Trophoblast cell (in vitro differentiated cells and primary cell): ENCODE measurements around the gene RPA1. TPM values are rescaled to one million over a fixed set of nuclear protein-coding genes. Genes with fewer than 3 reads are reported as not detected.

Experiments
- DNase-seq, 2 donors: peaks; one replicate each; pipeline ENCODE4 v3.0.0-alpha.2; 2016
- H2AFZ ChIP-seq: 2 replicates; pipeline ENCODE4 v1.6.1; 2013; ENCODE audit warnings: low read length, moderate library complexity, mild to moderate bottlenecking; ENCODE audit not compliant: insufficient read depth, poor library complexity
- H2AK5ac ChIP-seq: 2 replicates; pipeline ENCODE4 v1.6.1; 2013; ENCODE audit warnings: mild to moderate bottlenecking, low read length
- H2BK120ac ChIP-seq: 2 replicates; pipeline ENCODE4 v1.6.1; 2013; ENCODE audit warnings: low read length, mild to moderate bottlenecking, moderate library complexity; ENCODE audit not compliant: insufficient read depth, poor library complexity
- H2BK12ac ChIP-seq: 2 replicates; pipeline ENCODE4 v1.6.1; 2013; ENCODE audit warnings: mild to moderate bottlenecking, low read length, moderate library complexity
- H2BK5ac ChIP-seq: 2 replicates; pipeline ENCODE4 v1.6.1; 2013; ENCODE audit warnings: low read length, low read depth, moderate library complexity, mild to moderate bottlenecking; ENCODE audit not compliant: poor library complexity
- H3K14ac ChIP-seq: 2 replicates; pipeline ENCODE4 v1.6.1; 2013; ENCODE audit warnings: mild to moderate bottlenecking, low read length
- H3K18ac ChIP-seq: 2 replicates; pipeline ENCODE4 v1.6.1; 2013; ENCODE audit warnings: mild to moderate bottlenecking, low read length
- H3K23ac ChIP-seq: 2 replicates; pipeline ENCODE4 v1.6.1; 2013; ENCODE audit warnings: low read length
- H3K27ac ChIP-seq: 2 replicates; pipeline ENCODE4 v1.5.1; 2013; ENCODE audit warnings: low read depth, mild to moderate bottlenecking, inconsistent platforms, low read length, moderate library complexity
- H3K27me3 ChIP-seq: 2 replicates; pipeline ENCODE4 v1.6.1; 2013; ENCODE audit warnings: inconsistent platforms, mild to moderate bottlenecking, low read length, moderate library complexity; ENCODE audit not compliant: insufficient read depth
- H3K36me3 ChIP-seq, 2 experiments: 1 replicate in 1 of 2; 2 replicates in 1 of 2; pipeline ENCODE4 v1.6.1; 2013; ENCODE audit warnings: low read length in 2 of 2, mild to moderate bottlenecking in 2 of 2, moderate library complexity in 1 of 2; ENCODE audit not compliant: insufficient read depth in 2 of 2, control insufficient read depth in 1 of 2
- H3K4ac ChIP-seq: 2 replicates; pipeline ENCODE4 v1.6.1; 2013; ENCODE audit warnings: low read depth, mild to moderate bottlenecking, low read length, moderate library complexity
- H3K4me1 ChIP-seq, 2 experiments: 1 replicate in 1 of 2; 2 replicates in 1 of 2; pipeline ENCODE4 v1.6.1; 2013; ENCODE audit warnings: low read length in 2 of 2, mild to moderate bottlenecking in 2 of 2, moderate library complexity in 1 of 2; ENCODE audit not compliant: insufficient read depth in 2 of 2, control insufficient read depth in 1 of 2
- H3K4me2 ChIP-seq: 2 replicates; pipeline ENCODE4 v1.6.1; 2013; ENCODE audit warnings: inconsistent platforms, mild to moderate bottlenecking, low read length, moderate library complexity
- H3K4me3 ChIP-seq: 2 replicates; pipeline ENCODE4 v1.5.1; 2013; ENCODE audit warnings: mild to moderate bottlenecking, low read depth, low read length, inconsistent platforms
- H3K79me1 ChIP-seq: one replicate; pipeline ENCODE4 v1.6.1; 2013; ENCODE audit warnings: low read length
- H3K79me2 ChIP-seq: 2 replicates; pipeline ENCODE4 v1.6.1; 2013; ENCODE audit warnings: low read length, mild to moderate bottlenecking; ENCODE audit not compliant: control insufficient read depth, insufficient read depth, poor library complexity
- H3K9ac ChIP-seq: 2 replicates; pipeline ENCODE4 v1.6.1; 2013; ENCODE audit warnings: mild to moderate bottlenecking, low read length
- H3K9me3 ChIP-seq: 2 replicates; pipeline ENCODE4 v1.6.1; 2013; ENCODE audit warnings: low read depth, mild to moderate bottlenecking, control low read depth, inconsistent platforms, low read length; ENCODE audit not compliant: insufficient read depth
- H4K12ac ChIP-seq: 2 replicates; pipeline ENCODE4 v1.6.1; 2013; ENCODE audit warnings: low read depth, mild to moderate bottlenecking, low read length, moderate library complexity
- H4K8ac ChIP-seq: 2 replicates; pipeline ENCODE4 v1.6.1; 2013; ENCODE audit warnings: low read depth, mild to moderate bottlenecking, low read length, moderate library complexity
- H4K91ac ChIP-seq: one replicate; pipeline ENCODE4 v1.6.1; 2013; ENCODE audit warnings: low read depth, mild to moderate bottlenecking, low read length, moderate library complexity
- WGBS: extraction: QIAGEN DNeasy Blood & Tissue Kit; methylation state at CpG from one replicate; pipeline ENCODE4 v1.1.7; 2013; ENCODE audit warnings: missing lambda C conversion rate; ENCODE audit not compliant: insufficient read length, insufficient coverage; ENCODE audit errors: extremely low coverage; 5-methylcytosine and 5-hydroxymethylcytosine counted together
- polyA plus RNA-seq: library from polyadenylated mRNA; stranded (reverse); fragments of 200-250 nt; gene quantifications from 2 replicates; pipeline ENCODE4 v1.2.3, GENCODE V29; 2013

Gene RPA1
- 41.4 and 42.6 TPM in 2 replicates for polyA plus RNA-seq

GRCh38 chr17:1829592-1830257, at the start of gene RPA1, which contains the start of gene SMYD4:
Gene RPA1, plus strand, starts transcription at chr17:1830005. Its CDS starts 89 bp downstream, at chr17:1830094.
Gene SMYD4, minus strand, starts transcription at chr17:1829902. Its CDS starts 1,908 bp downstream, at chr17:1827994.
- Histone ChIP-seq H2AK5ac (peak within 1 kb of the TSS; percentile 33), H3K27me3 (no peaks in the 10 kb centered on the region), H2BK120ac (peak within 1 kb of the TSS; percentile 39), H3K23ac (no peak within 1 kb of the TSS), H4K91ac (peak within 1 kb of the TSS; percentile 64), H3K14ac (peak within 1 kb of the TSS; percentile 72), H2AFZ (peak within 1 kb of the TSS; percentile 68), H3K27ac (peak within 1 kb of the TSS; percentile 24), H3K79me2 (peaks cover 8% of the 10 kb centered on the region), H3K79me1 (peaks cover 4% of the 10 kb centered on the region), H3K4me3 (peak within 1 kb of the TSS; percentile 89), H3K18ac (peak within 1 kb of the TSS; percentile 67), H3K4me1 (peaks cover 4 to 6% of the 10 kb centered on the region in 2 experiments), H2BK5ac (peak within 1 kb of the TSS; percentile 23), H2BK12ac (no peak within 1 kb of the TSS), H3K9ac (peak within 1 kb of the TSS; percentile 99), H3K9me3 (no peaks in the 10 kb centered on the region), H3K4me2 (peak within 1 kb of the TSS; percentile 89), H3K4ac (peak within 1 kb of the TSS; percentile 84), H3K36me3 (peaks cover 4 to 12% of the 10 kb centered on the region in 2 experiments), H4K12ac (peak within 1 kb of the TSS; percentile 89), H4K8ac (peak within 1 kb of the TSS; percentile 92)
- WGBS = no CpG with 5 or more reads among the region's 83 CpGs
- peak; percentile 87 to 92 for DNase-seq

GRCh38 chr17:1782171-1782567, 47.6 kb upstream of the RPA1 start:
- H2AK5ac ChIP-seq = no peak overlapping the region
- H4K8ac ChIP-seq = no peak overlapping the region
- no peak overlapping the region for H4K91ac ChIP-seq
- H3K9ac ChIP-seq = no peak overlapping the region
- H3K79me2 ChIP-seq = no peaks in the 10 kb centered on the region
- no peak overlapping the region for H2AFZ ChIP-seq
- H4K12ac ChIP-seq = no peak overlapping the region
- DNase-seq = no peak
- H3K27me3 ChIP-seq = no peaks in the 10 kb centered on the region
- no CpG with 5 or more reads among the region's 6 CpGs for WGBS
- H2BK120ac ChIP-seq = no peak overlapping the region
- no peak overlapping the region for H2BK12ac ChIP-seq
- H3K36me3 ChIP-seq = peaks cover 33 to 40% of the 10 kb centered on the region in 2 experiments
- H3K4me1 ChIP-seq = peaks cover 8 to 10% of the 10 kb centered on the region in 2 experiments
- peaks cover 2% of the 10 kb centered on the region for H3K9me3 ChIP-seq
- H3K14ac ChIP-seq = no peak overlapping the region
- no peak overlapping the region for H3K23ac ChIP-seq
- H3K27ac ChIP-seq = no peak overlapping the region
- H2BK5ac ChIP-seq = no peak overlapping the region
- H3K4me3 ChIP-seq = no peak overlapping the region
- H3K79me1 ChIP-seq = peaks cover 5% of the 10 kb centered on the region
- H3K4ac ChIP-seq = no peak overlapping the region
- H3K18ac ChIP-seq = no peak overlapping the region
- H3K4me2 ChIP-seq = no peak overlapping the region

DNA sequence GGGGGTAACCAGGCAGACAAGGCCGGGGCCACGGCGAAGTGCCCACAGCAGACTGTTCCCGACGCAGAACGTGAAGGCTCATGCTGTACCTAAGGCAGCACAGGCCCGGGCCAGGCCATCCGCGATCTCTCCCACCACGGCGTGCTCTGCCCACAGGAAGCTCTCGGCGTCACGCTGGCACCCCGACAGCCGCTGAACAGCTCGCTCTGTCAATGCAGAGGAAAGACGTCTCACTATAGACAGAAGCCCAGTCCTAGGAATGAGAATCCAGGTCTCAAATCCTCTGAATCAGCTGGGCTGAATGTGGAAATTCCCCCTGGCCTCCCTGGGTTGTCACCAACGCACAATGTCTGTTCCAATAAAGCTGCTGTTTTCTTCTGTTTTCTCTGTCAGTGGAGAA, 46.5 kb upstream of the RPA1 start:
- Histone ChIP-seq H3K4me2 (no peak overlapping the region), H3K4me1 (peaks cover 15 to 18% of the 10 kb centered on the region in 2 experiments), H4K12ac (no peak overlapping the region), H3K9me3 (peaks cover 2% of the 10 kb centered on the region), H3K14ac (no peak overlapping the region), H4K91ac (peak overlapping the region; percentile 0), H3K27me3 (no peaks in the 10 kb centered on the region), H3K18ac (no peak overlapping the region), H3K4me3 (no peak overlapping the region), H3K79me1 (peaks cover 5% of the 10 kb centered on the region), H2AK5ac (peak overlapping the region; percentile 75), H4K8ac (no peak overlapping the region), H3K23ac (no peak overlapping the region), H3K4ac (no peak overlapping the region), H3K79me2 (no peaks in the 10 kb centered on the region), H3K9ac (no peak overlapping the region), H3K36me3 (peaks cover 33 to 39% of the 10 kb centered on the region in 2 experiments), H3K27ac (no peak overlapping the region), H2BK12ac (no peak overlapping the region), H2BK120ac (no peak overlapping the region), H2BK5ac (no peak overlapping the region), H2AFZ (no peak overlapping the region)
- peak in 1 of 2 donors; percentile 29 for DNase-seq
- WGBS = no CpG with 5 or more reads among the region's 19 CpGs

DNA sequence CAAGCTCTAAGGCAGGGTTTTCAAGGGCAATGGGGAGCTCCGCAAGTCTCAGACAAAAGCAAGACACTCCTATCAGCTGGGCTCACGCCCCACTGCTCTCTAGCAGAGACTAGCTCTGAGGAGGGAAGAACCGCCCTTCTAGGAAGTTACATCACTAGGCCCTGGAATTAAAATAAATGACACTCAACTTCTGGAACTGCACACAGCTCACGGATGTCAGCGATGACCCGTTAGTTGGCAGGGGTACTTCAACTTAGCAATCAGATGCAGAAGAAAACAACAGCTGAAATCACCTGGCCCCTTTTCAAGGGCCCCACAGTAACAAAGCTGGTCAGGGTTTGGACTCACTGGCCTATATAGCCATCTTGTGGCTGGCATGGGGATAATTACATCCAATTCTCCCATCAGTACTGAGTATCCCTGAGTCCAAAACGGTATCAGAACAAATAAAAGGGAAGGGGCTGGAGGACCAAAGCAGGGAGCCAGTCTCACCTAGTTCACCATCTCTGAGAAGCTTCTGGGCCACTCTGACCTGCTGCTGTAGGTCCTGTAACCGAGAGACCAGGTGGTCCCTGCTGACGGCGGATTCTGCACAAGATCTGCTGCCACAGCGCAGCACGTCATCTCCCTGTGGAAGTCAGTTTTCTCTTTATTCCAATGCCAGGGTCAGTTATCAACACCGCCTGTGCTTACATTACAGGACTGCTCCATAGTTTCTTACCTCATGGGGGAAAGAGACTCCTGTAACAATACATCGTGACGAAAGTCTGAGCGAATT, 45.8 kb upstream of the RPA1 start:
- H3K27me3 ChIP-seq = no peaks in the 10 kb centered on the region
- peaks cover 5% of the 10 kb centered on the region for H3K79me1 ChIP-seq
- no peak overlapping the region for H3K14ac ChIP-seq
- peaks cover 30 to 34% of the 10 kb centered on the region in 2 experiments for H3K36me3 ChIP-seq
- H3K9me3 ChIP-seq = peaks cover 2% of the 10 kb centered on the region
- peak overlapping the region; percentile 11 for H3K18ac ChIP-seq
- peaks cover 15 to 19% of the 10 kb centered on the region in 2 experiments for H3K4me1 ChIP-seq
- H2AFZ ChIP-seq = no peak overlapping the region
- H3K4me3 ChIP-seq = no peak overlapping the region
- no CpG with 5 or more reads among the region's 16 CpGs for WGBS
- H3K79me2 ChIP-seq = no peaks in the 10 kb centered on the region
- no peak overlapping the region for H2BK5ac ChIP-seq
- H2AK5ac ChIP-seq = no peak overlapping the region
- H3K4ac ChIP-seq = no peak overlapping the region
- no peak overlapping the region for H4K8ac ChIP-seq
- H3K27ac ChIP-seq = no peak overlapping the region
- peak; percentile 21 to 66 for DNase-seq
- no peak overlapping the region for H3K4me2 ChIP-seq
- H2BK12ac ChIP-seq = no peak overlapping the region
- H4K12ac ChIP-seq = no peak overlapping the region
- no peak overlapping the region for H4K91ac ChIP-seq
- H2BK120ac ChIP-seq = no peak overlapping the region
- no peak overlapping the region for H3K23ac ChIP-seq
- H3K9ac ChIP-seq = no peak overlapping the region
